GM23338 (cell line): ENCODE results near the gene TOLLIP. TPM values are rescaled to one million over a fixed set of nuclear protein-coding genes. Genes with fewer than 3 reads are reported as not detected.

Experiments used
- ATAC-seq: fragments of 200-7000 bp; cut with Tn5 transposase; 3 replicates; pipeline ENCODE4 v1.9.1; 2020
- DNase-seq: peaks from one replicate; pipeline ENCODE4 v3.0.0-alpha.2; 2015; ENCODE audit warnings: low spot score
- H2AFZ ChIP-seq: fragments of 200-600 bp; sonication (generic); 2 replicates; pipeline ENCODE4 v1.8.0; 2016; ENCODE audit warnings: antibody characterized with exemption, mild to moderate bottlenecking, moderate library complexity
- H3F3A ChIP-seq: fragments of 200-600 bp; sonication (generic); replicated peaks from 2 replicates; pipeline ENCODE4 v1.8.0; 2017; ENCODE audit warnings: antibody characterized with exemption, mixed run types, low read depth
- H3K27ac ChIP-seq: fragments of 200-600 bp; sonication (generic); 2 replicates; pipeline ENCODE4 v1.6.1; 2016; ENCODE audit warnings: low read depth
- H3K27me3 ChIP-seq: fragments of 200-600 bp; sonication (generic); 2 replicates; pipeline ENCODE4 v1.8.0; 2016; ENCODE audit warnings: mild to moderate bottlenecking, mixed run types, moderate library complexity; ENCODE audit not compliant: insufficient read depth
- H3K36me3 ChIP-seq: fragments of 200-600 bp; sonication (generic); 2 replicates; pipeline ENCODE4 v1.8.0; 2016; ENCODE audit warnings: mild to moderate bottlenecking; ENCODE audit not compliant: insufficient read depth
- H3K4me1 ChIP-seq: fragments of 200-600 bp; sonication (generic); 2 replicates; pipeline ENCODE4 v1.8.0; 2016; ENCODE audit warnings: mild to moderate bottlenecking, moderate library complexity; ENCODE audit not compliant: insufficient read depth
- H3K4me2 ChIP-seq: fragments of 200-600 bp; sonication (generic); 2 replicates; pipeline ENCODE4 v1.7.1; 2017; ENCODE audit warnings: mixed run types
- H3K4me3 ChIP-seq: fragments of 200-600 bp; sonication (generic); 2 replicates; pipeline ENCODE4 v1.6.1; 2016; ENCODE audit warnings: mixed run types
- H3K79me2 ChIP-seq: fragments of 200-600 bp; sonication (generic); replicated peaks from 2 replicates; pipeline ENCODE4 v1.8.0; 2017; ENCODE audit warnings: mild to moderate bottlenecking; ENCODE audit not compliant: insufficient read depth
- H3K9me2 ChIP-seq: fragments of 200-600 bp; sonication (generic); 2 replicates; pipeline ENCODE4 v1.8.0; 2017; ENCODE audit not compliant: insufficient read depth
- H4K20me1 ChIP-seq: fragments of 200-600 bp; sonication (generic); replicated peaks from 2 replicates; pipeline ENCODE4 v1.8.0; 2017; ENCODE audit warnings: mild to moderate bottlenecking; ENCODE audit not compliant: insufficient read depth
- H3K27ac Mint-ChIP-seq: 2 replicates; pipeline ENCODE4 v1.8.0; 2020; ENCODE audit warnings: inconsistent platforms, mild to moderate bottlenecking, moderate library complexity, mixed read lengths
- H3K27me3 Mint-ChIP-seq: 3 replicates; pipeline ENCODE4 v1.8.0; 2022; ENCODE audit warnings: low read depth, mild to moderate bottlenecking, moderate library complexity, mixed read lengths, inconsistent platforms; ENCODE audit not compliant: insufficient read depth, poor library complexity
- H3K36me3 Mint-ChIP-seq: 3 replicates; pipeline ENCODE4 v1.8.0; 2021; ENCODE audit warnings: low read depth, mild to moderate bottlenecking, inconsistent platforms, moderate library complexity, mixed read lengths
- H3K4me1 Mint-ChIP-seq: 3 replicates; pipeline ENCODE4 v1.8.0; 2020; ENCODE audit warnings: mild to moderate bottlenecking, inconsistent platforms, mixed read lengths
- H3K4me3 Mint-ChIP-seq: 3 replicates; pipeline ENCODE4 v1.8.0; 2021; ENCODE audit warnings: moderate library complexity, mild to moderate bottlenecking, inconsistent platforms, mixed read lengths
- H3K9me3 Mint-ChIP-seq: 3 replicates; pipeline ENCODE4 v1.8.0; 2020; ENCODE audit warnings: moderate library complexity, mild to moderate bottlenecking, inconsistent platforms, mixed read lengths
- CREB1 ChIP-seq: fragments of 250-450 bp; sonication (Bioruptor Pico); IDR thresholded peaks from 2 replicates; pipeline ENCODE4 v1.5.0; 2020; ENCODE audit warnings: low read depth, mild to moderate bottlenecking, moderate library complexity
- EZH2phosphoT487 ChIP-seq: fragments of 200-600 bp; sonication (generic); IDR thresholded peaks from one replicate; pipeline ENCODE4 v1.8.1; 2018; ENCODE audit warnings: antibody characterized with exemption; ENCODE audit not compliant: unreplicated experiment
- NANOG ChIP-seq: IDR thresholded peaks from 2 replicates; pipeline ENCODE4 v1.6.1; 2016; ENCODE audit warnings: antibody characterized with exemption, borderline replicate concordance
- POLR2AphosphoS5 ChIP-seq: IDR thresholded peaks from 2 replicates; pipeline ENCODE4 v1.6.1; 2016; ENCODE audit warnings: antibody characterized with exemption, low read depth
- ZNF114 ChIP-seq: fragments of 250-450 bp; sonication (Bioruptor Pico); IDR thresholded peaks from 2 replicates; pipeline ENCODE4 v1.5.0; 2020; ENCODE audit warnings: mild to moderate bottlenecking, moderate library complexity
- ZNF331 ChIP-seq: fragments of 250-450 bp; sonication (Bioruptor Pico); IDR thresholded peaks from 2 replicates; pipeline ENCODE4 v1.5.0; 2020; ENCODE audit warnings: low read depth, mild to moderate bottlenecking, moderate library complexity
- polyA plus RNA-seq: library from polyadenylated mRNA; unstranded; fragments of >200 nt; fragmentation: Nextera tagmentation; extraction: Ambion mirVana; gene quantifications from 2 replicates; pipeline ENCODE4 v1.2.1, GENCODE V29; 2016
- total RNA-seq: library from RNA; depleted of rRNA; stranded (reverse); fragments of >200 nt; shearing (Covaris generic); gene quantifications from 2 replicates; pipeline ENCODE4 v1.2.3, GENCODE V29; 2014
- TF ChIP-seq, protein P1 (sequence below): fragments of 250-450 bp; sonication (Bioruptor Pico); IDR thresholded peaks from 2 replicates; pipeline ENCODE4 v1.5.0; 2020; ENCODE audit warnings: mild to moderate bottlenecking, moderate library complexity
- TF ChIP-seq, protein P2 (sequence below), 2 experiments: fragments of 200-600 bp in 1 of 2; sonication (generic) in 1 of 2; conservative IDR thresholded peaks; 2 replicates each; pipeline versions ENCODE4 v1.5.1 to v1.6.1; 2016 to 2017; ENCODE audit warnings: antibody characterized with exemption in 2 of 2, low read depth in 2 of 2, mild to moderate bottlenecking in 2 of 2, moderate library complexity in 1 of 2
- TF ChIP-seq, protein P3 (sequence below): IDR thresholded peaks from one replicate; pipeline ENCODE4 v1.6.1; 2018; ENCODE audit warnings: antibody characterized with exemption; ENCODE audit not compliant: unreplicated experiment
- TF ChIP-seq, protein P4 (sequence below): IDR thresholded peaks from 2 replicates; pipeline ENCODE4 v1.6.1; 2016; ENCODE audit warnings: antibody characterized with exemption

TOLLIP gene
- total and polyA plus RNA-seq, 2 experiments from 2014 or later = 13.5 to 18.0 TPM

DNA sequence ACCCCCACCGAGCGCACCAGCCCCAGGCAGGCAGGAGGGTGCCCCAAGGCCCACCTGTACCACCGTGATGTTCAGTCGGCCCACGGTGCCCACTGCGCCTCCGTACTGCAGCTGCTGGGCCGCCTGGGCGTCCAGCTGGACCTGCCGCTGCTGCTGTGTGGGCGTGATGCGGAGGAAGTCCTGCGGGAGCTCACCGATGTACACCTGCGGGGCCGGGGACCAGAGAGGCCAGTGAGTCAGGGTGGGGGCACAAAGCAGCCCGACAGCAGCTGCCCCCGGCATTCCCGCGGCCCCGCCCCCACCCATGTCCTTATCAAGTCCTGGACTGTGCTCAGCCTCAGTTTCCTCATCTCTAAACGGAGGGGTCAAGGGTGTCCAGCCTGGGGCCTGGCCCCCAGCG, 13.8 kb downstream of the TOLLIP start (continued):
- TF ChIP-seq, protein P1, sequence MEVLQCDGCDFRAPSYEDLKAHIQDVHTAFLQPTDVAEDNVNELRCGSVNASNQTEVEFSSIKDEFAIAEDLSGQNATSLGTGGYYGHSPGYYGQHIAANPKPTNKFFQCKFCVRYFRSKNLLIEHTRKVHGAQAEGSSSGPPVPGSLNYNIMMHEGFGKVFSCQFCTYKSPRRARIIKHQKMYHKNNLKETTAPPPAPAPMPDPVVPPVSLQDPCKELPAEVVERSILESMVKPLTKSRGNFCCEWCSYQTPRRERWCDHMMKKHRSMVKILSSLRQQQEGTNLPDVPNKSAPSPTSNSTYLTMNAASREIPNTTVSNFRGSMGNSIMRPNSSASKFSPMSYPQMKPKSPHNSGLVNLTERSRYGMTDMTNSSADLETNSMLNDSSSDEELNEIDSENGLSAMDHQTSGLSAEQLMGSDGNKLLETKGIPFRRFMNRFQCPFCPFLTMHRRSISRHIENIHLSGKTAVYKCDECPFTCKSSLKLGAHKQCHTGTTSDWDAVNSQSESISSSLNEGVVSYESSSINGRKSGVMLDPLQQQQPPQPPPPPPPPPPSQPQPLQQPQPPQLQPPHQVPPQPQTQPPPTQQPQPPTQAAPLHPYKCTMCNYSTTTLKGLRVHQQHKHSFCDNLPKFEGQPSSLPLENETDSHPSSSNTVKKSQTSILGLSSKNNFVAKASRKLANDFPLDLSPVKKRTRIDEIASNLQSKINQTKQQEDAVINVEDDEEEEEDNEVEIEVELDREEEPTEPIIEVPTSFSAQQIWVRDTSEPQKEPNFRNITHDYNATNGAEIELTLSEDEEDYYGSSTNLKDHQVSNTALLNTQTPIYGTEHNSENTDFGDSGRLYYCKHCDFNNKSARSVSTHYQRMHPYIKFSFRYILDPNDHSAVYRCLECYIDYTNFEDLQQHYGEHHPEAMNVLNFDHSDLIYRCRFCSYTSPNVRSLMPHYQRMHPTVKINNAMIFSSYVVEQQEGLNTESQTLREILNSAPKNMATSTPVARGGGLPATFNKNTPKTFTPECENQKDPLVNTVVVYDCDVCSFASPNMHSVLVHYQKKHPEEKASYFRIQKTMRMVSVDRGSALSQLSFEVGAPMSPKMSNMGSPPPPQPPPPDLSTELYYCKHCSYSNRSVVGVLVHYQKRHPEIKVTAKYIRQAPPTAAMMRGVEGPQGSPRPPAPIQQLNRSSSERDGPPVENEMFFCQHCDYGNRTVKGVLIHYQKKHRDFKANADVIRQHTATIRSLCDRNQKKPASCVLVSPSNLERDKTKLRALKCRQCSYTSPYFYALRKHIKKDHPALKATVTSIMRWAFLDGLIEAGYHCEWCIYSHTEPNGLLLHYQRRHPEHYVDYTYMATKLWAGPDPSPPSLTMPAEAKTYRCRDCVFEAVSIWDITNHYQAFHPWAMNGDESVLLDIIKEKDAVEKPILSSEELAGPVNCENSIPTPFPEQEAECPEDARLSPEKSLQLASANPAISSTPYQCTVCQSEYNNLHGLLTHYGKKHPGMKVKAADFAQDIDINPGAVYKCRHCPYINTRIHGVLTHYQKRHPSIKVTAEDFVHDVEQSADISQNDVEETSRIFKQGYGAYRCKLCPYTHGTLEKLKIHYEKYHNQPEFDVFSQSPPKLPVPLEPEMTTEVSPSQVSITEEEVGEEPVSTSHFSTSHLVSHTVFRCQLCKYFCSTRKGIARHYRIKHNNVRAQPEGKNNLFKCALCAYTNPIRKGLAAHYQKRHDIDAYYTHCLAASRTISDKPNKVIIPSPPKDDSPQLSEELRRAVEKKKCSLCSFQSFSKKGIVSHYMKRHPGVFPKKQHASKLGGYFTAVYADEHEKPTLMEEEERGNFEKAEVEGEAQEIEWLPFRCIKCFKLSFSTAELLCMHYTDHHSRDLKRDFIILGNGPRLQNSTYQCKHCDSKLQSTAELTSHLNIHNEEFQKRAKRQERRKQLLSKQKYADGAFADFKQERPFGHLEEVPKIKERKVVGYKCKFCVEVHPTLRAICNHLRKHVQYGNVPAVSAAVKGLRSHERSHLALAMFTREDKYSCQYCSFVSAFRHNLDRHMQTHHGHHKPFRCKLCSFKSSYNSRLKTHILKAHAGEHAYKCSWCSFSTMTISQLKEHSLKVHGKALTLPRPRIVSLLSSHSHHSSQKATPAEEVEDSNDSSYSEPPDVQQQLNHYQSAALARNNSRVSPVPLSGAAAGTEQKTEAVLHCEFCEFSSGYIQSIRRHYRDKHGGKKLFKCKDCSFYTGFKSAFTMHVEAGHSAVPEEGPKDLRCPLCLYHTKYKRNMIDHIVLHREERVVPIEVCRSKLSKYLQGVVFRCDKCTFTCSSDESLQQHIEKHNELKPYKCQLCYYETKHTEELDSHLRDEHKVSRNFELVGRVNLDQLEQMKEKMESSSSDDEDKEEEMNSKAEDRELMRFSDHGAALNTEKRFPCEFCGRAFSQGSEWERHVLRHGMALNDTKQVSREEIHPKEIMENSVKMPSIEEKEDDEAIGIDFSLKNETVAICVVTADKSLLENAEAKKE = no peak
- TF ChIP-seq NANOG = no peak
- no peak for TF ChIP-seq ZNF331 (CRISPR knock-in tag)
- TF ChIP-seq, protein P2, sequence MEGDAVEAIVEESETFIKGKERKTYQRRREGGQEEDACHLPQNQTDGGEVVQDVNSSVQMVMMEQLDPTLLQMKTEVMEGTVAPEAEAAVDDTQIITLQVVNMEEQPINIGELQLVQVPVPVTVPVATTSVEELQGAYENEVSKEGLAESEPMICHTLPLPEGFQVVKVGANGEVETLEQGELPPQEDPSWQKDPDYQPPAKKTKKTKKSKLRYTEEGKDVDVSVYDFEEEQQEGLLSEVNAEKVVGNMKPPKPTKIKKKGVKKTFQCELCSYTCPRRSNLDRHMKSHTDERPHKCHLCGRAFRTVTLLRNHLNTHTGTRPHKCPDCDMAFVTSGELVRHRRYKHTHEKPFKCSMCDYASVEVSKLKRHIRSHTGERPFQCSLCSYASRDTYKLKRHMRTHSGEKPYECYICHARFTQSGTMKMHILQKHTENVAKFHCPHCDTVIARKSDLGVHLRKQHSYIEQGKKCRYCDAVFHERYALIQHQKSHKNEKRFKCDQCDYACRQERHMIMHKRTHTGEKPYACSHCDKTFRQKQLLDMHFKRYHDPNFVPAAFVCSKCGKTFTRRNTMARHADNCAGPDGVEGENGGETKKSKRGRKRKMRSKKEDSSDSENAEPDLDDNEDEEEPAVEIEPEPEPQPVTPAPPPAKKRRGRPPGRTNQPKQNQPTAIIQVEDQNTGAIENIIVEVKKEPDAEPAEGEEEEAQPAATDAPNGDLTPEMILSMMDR (conservative IDR thresholded peaks at IDR 0.05; ENCODE audit: low read depth in 2 of 2) = no peak
- no peak for TF ChIP-seq ZNF114
- no peak for TF ChIP-seq EZH2phosphoT487

DNA sequence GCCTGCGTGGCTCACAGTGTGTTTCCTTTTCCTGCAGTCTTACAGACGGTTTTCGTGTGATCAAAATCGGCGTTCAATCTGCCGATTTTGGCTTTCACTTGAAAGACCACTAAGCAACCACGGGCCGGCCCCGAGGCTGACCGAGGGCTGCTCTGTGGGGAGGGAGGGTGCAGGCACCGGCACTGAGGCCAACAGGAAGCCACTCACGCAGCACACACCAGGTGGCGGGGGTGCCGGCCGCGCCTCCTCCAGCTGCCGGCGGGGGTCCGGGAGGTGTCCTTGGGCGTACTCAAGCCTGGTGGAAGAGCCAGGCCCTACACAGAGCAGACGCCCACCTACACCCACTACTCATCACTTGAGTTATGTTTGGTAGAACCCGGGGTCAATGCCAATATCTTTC, 14.3 kb downstream of the TOLLIP start:
- Mint-ChIP-seq H3K4me1 (peaks cover 12% of the 10 kb centered on the region), H3K9me3 (no peaks in the 10 kb centered on the region), H3K27me3 (no peaks in the 10 kb centered on the region), H3K4me3 (no peak overlapping the region), H3K27ac (no peak overlapping the region), H3K36me3 (peaks cover 20% of the 10 kb centered on the region)
- Histone ChIP-seq H3K4me1 (no peaks in the 10 kb centered on the region), H3K36me3 (no peaks in the 10 kb centered on the region), H4K20me1 (no peaks in the 10 kb centered on the region; the same call in 1 of the 2 replicates), H3K4me3 (no peak overlapping the region), H3K4me2 (no peak overlapping the region), H3K9me2 (no peaks in the 10 kb centered on the region), H3K27ac (no peak overlapping the region), H2AFZ (no peak overlapping the region), H3K79me2 (peaks cover 33% of the 10 kb centered on the region), H3F3A (0 out of 2 replicates have a peak, but pooled peaks cover 3% of the 10 kb centered on the region), H3K27me3 (no peaks in the 10 kb centered on the region)
- no peak for DNase-seq
- ATAC-seq = no peak
- TF ChIP-seq, protein P2 (conservative IDR thresholded peaks at IDR 0.05; ENCODE audit: low read depth in 2 of 2) = no peak
- TF ChIP-seq ZNF331 (CRISPR knock-in tag) = no peak
- TF ChIP-seq NANOG = no peak
- TF ChIP-seq CREB1 (CRISPR knock-in tag) = no peak
- TF ChIP-seq, protein P3, sequence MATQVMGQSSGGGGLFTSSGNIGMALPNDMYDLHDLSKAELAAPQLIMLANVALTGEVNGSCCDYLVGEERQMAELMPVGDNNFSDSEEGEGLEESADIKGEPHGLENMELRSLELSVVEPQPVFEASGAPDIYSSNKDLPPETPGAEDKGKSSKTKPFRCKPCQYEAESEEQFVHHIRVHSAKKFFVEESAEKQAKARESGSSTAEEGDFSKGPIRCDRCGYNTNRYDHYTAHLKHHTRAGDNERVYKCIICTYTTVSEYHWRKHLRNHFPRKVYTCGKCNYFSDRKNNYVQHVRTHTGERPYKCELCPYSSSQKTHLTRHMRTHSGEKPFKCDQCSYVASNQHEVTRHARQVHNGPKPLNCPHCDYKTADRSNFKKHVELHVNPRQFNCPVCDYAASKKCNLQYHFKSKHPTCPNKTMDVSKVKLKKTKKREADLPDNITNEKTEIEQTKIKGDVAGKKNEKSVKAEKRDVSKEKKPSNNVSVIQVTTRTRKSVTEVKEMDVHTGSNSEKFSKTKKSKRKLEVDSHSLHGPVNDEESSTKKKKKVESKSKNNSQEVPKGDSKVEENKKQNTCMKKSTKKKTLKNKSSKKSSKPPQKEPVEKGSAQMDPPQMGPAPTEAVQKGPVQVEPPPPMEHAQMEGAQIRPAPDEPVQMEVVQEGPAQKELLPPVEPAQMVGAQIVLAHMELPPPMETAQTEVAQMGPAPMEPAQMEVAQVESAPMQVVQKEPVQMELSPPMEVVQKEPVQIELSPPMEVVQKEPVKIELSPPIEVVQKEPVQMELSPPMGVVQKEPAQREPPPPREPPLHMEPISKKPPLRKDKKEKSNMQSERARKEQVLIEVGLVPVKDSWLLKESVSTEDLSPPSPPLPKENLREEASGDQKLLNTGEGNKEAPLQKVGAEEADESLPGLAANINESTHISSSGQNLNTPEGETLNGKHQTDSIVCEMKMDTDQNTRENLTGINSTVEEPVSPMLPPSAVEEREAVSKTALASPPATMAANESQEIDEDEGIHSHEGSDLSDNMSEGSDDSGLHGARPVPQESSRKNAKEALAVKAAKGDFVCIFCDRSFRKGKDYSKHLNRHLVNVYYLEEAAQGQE = no peak
- TF ChIP-seq EZH2phosphoT487 = no peak
- TF ChIP-seq, protein P4, sequence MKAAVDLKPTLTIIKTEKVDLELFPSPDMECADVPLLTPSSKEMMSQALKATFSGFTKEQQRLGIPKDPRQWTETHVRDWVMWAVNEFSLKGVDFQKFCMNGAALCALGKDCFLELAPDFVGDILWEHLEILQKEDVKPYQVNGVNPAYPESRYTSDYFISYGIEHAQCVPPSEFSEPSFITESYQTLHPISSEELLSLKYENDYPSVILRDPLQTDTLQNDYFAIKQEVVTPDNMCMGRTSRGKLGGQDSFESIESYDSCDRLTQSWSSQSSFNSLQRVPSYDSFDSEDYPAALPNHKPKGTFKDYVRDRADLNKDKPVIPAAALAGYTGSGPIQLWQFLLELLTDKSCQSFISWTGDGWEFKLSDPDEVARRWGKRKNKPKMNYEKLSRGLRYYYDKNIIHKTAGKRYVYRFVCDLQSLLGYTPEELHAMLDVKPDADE = no peak
- no peak for TF ChIP-seq POLR2AphosphoS5
